Activated CD4-positive, alpha-beta T cell treated with anti-CD3 and anti-CD28 coated beads, Interleukin-2, amount 50 U/mL, for 16 hours (primary cell): Measurements from ENCODE around the gene NECTIN2.
"Not testable (repeated sequence)": the region's sequence is repeated elsewhere in the genome, so short reads cannot be mapped to it uniquely, and the experiment has no call there.

Source experiments
- DNase-seq: peaks from one replicate; pipeline ENCODE4 v3.0.0-alpha.2; 2020

NECTIN2 gene

DNA sequence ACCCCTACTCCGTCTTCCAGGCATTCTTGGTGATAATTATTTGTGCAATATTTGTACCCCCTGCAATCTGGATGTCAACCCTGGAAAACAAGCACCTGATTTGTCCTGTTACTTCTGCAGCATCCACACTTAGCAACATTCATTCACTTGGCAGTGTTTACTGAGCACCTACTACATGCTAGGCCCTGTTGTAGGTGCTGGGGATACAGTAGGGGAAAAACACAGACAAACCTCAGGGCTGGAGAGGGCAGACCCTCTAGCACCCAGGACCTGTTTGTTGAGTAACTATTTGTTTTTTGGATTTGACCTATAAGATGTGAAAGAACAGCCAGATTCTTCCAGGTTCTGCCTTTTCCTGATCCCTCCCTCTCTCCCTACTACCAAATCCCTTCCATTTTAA is 9.5 kb downstream of the NECTIN2 start:
- no peak for DNase-seq

- no peak for DNase-seq
Measured at GRCh38 chr19:44856421-44857083, 10.5 kb downstream of the NECTIN2 start.

DNA sequence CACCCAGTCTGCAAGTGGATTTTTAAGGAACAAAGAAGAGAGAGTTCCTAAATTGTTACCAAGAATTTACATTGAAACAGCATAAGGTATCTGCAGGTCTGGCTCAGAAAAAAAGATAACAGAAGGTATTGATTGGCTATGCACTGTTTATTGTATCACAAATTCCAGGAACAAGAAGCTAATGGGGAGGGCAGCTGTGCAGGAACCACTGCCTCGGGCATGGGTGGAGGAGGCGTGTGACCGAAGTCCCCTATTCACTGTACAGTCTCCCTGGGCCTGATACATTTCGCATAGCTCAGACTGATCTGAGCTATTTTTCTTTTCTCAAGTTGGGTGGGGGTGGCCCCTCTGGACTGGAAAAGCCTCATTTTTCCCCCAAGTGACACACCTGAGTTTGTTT is 11.7 kb downstream of the NECTIN2 start:
- no peak for DNase-seq

DNA sequence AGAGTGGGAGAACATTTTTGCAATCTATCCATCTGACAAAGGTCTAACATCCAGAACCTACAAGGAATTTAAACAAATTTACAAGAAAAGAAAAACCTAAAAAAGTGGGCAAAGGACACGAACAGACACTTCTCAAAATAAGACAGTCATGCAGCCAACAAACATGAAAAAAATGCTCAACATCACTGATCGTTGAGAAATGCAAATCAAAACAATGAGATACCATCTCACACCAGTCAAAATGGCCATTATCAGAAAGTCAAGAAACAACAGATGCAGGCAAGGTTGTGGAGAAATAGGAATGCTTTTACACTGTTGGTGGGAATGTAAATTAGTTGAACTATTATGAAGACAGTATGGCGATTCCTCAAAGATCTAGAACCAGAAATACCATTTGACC is 15.5 kb downstream of the NECTIN2 start:
- DNase-seq: not testable (repeated sequence)

DNA sequence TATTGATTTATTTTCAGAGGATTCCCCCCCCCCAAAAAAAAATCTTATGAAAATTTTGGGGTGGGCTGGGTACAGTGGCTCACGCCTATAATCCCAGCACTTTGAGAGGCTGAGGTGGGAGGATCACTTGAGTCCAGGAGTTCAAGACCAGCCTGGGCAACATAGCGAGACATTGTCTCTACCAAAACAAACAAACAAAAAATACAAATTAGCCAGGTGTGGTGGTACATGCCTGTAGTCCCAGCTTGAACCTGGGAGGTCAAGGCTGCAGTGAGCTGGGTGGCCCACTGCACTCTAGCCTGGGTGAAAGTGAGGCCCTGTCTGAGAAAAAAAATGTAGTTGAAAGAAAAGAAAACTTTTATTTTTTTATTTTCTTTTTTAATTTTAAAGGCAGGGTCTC is 17.9 kb downstream of the NECTIN2 start:
- no peak for DNase-seq

- DNase-seq: no peak
Measured at GRCh38 chr19:44865196-44865767, 19.2 kb downstream of the NECTIN2 start.

GRCh38 chr19:44866664-44867063 is 20.6 kb downstream of the NECTIN2 start:
- no peak for DNase-seq

DNA sequence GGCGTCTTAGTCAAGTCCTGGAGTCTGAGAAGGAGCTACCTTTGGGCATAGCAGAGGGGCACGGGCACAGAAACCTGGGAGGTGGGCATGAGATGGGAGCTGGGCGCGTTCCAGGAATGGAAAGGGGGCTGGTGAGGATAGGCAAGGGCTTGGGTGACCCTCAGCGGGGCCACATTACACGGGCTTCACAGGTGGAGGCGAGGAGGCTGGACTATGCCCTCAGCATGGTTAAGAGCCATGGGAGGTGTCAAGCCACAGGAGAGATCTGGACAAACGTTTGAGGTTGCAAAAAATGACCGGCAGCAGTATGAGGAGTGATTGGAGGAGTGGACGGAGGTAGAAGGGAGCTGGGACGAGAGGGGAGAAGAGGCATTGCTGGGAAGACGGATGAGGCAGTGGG is 21.5 kb downstream of the NECTIN2 start:
- DNase-seq: no peak

- no peak for DNase-seq
Measured at GRCh38 chr19:44869733-44870470, 23.8 kb downstream of the NECTIN2 start.

DNA sequence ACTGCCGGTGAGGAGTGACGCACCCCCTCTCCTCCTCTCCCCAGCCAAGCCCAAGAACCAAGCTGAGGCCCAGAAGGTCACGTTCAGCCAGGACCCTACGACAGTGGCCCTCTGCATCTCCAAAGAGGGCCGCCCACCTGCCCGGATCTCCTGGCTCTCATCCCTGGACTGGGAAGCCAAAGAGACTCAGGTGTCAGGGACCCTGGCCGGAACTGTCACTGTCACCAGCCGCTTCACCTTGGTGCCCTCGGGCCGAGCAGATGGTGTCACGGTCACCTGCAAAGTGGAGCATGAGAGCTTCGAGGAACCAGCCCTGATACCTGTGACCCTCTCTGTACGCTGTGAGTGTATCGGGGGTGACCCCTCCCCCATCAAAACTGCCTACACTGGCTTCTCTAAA is 25.7 kb downstream of the NECTIN2 start:
- no peak for DNase-seq

- DNase-seq: no peak
Measured at GRCh38 chr19:44872661-44873060, 26.6 kb downstream of the NECTIN2 start.

DNA sequence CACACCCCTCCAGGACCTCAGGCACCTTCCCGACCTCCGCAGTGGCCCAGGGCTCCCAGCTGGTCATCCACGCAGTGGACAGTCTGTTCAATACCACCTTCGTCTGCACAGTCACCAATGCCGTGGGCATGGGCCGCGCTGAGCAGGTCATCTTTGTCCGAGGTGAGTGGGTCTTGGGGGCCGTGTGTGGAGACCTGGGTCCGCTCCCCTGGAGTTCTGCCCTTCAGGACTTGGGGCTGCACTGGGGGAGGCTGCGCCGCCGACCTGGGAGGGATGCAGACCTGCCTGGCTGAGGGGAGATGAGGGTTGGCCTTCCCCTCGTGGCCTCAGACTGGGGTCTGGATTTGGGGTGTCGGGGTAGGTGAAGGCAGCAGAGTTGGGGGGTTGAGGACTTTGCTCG is 28.2 kb downstream of the NECTIN2 start:
- no peak for DNase-seq

GRCh38 chr19:44875666-44876451 is 29.8 kb downstream of the NECTIN2 start:
- DNase-seq: no peak

DNA sequence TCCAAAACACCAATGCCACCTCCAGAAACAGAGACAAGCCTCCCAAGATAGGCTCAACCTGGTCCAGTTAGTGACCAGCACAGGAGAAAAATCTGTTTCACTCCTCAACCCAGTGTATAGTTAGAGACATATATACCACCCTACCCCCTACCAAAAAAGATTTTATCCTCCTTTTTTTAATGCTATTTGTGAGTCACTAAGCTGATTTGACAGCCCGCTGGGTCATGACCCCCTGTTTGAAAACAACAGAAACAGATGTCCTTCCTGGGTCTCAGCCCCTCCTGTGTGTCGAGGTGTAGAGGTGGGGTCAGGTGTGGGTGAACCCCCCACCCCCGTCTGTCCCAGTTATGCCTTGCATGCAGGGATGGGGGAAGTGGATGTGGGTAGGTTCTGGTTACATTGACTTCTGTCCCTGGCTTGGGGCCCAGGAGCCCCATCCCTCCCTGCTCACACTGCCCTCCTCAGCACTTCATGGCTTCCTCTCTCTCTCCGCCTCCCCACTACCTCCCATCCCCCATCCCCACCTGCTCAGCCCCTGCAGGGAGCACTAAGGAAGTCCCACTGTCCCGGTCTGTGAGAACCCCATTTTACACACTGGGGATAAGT is 30.9 kb downstream of the NECTIN2 start:
- DNase-seq: no peak

DNA sequence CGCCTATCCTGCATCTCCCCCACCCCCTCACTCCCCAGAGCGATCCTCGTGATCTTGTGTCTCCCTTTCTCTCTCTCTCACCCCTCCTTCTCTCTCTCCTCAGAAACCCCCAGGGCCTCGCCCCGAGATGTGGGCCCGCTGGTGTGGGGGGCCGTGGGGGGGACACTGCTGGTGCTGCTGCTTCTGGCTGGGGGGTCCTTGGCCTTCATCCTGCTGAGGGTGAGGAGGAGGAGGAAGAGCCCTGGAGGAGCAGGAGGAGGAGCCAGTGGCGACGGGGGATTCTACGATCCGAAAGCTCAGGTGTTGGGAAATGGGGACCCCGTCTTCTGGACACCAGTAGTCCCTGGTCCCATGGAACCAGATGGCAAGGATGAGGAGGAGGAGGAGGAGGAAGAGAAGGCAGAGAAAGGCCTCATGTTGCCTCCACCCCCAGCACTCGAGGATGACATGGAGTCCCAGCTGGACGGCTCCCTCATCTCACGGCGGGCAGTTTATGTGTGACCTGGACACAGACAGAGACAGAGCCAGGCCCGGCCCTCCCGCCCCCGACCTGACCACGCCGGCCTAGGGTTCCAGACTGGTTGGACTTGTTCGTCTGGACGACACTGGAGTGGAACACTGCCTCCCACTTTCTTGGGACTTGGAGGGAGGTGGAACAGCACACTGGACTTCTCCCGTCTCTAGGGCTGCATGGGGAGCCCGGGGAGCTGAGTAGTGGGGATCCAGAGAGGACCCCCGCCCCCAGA is 32.2 kb downstream of the NECTIN2 start:
- no peak for DNase-seq

- no peak for DNase-seq
Measured at GRCh38 chr19:44879309-44880065, 33.4 kb downstream of the NECTIN2 start.

DNA sequence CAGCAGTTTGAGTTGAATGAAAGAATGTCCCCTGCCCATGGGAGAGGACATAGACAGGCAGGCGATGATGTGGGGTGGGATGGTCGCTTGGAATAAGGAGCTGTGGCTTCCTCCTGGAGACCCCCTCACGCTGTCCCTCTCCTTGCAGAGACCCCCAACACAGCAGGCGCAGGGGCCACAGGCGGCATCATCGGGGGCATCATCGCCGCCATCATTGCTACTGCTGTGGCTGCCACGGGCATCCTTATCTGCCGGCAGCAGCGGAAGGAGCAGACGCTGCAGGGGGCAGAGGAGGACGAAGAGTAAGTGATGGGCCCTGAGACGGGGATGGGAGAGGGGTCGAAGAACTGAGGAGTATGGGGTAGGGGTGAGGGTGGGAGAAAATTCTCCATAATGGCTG is 36.0 kb downstream of the NECTIN2 start:
- DNase-seq: no peak

DNA sequence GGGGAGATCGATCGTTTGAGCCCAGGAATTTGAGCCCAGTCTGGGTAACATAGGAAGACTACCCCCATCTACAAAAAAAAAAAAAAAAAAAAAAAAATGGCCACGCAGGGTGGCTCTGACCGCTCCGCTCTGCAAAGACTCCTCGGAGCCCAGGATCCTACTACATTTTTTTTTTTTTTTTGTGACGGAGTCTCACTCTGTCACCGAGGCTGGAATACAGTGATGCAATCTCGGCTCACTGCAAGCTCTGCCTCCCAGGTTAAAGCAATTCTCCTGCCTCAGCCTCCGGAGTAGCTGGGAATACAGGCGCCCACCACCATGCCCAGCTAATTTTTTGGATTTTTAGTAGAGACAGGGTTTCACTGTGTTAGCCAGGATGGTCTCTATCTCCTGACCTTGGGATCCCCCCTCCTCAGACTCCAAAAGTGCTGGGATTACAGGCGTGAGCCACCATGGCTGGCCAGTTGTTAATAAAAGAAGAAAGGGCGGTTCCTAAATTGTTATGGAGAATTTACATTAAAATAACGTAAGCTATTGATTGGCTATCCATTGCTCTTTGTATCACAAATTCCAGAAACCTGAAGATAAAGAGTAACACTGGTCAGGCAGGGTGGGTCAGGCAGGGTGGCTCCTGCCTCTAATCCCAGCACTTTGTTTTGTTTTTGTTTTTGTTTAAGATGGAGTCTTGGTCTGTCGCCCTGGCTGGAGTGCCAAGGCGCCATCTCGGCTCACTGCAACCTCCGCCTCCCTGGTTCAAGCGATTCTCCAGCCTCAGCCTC is 36.7 kb downstream of the NECTIN2 start:
- not testable (repeated sequence) for DNase-seq

DNA sequence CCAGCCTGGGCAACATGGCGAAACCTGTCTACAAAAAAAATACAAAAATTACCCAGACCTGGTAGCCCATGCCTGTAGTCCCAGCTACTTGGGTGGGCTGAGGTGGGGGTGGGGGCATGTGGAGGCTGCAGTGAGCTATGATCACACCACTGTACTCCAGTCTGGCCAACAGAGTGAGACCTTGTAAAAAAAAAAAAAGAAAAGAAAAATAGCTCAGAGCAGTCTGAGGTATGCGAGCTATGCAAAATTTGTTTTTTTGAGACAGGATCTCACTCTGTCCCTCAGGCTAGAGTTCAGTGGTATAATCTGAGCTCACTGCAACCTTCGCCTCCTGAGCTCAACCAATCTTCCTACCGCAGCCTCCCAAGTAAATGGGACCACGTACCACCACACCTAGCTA is 37.8 kb downstream of the NECTIN2 start:
- DNase-seq: no peak

DNA sequence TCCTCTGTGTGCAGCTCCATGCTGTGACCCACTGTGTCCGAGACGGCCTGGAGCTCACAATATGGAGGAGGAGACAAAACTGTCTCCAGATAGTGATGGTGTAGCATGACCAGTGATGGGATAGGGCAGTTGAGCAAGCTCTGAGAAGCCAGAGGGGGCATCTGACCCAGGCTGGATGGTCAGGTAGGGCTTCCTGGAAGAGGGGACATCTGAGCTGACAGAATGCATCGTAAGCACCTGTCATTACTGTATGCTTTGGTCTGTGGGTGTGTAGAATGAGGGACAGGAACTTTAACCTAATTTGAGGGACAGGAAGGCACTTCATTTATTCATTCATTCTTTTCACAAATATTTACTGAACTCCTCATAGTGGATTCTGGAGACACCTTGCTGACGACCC is 38.5 kb downstream of the NECTIN2 start:
- no peak for DNase-seq

DNA sequence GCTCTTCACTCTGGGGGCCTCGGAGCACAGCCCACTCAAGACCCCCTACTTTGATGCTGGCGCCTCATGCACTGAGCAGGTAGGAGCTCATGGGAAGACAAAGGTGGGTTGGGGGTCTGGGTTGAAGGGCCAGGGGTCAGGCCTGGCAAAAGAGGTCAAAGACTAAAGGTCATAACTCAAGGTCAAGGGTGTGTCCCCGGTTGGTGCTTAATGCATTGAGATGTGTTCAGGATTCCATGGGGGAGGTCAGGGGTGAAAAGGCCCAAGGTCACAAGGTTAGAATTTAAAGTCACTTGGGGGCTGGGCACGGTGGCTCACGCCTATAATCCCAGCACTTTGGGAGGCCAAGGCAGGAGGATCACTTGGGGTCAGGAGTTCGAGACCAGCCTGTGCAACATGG is 40.0 kb downstream of the NECTIN2 start:
- DNase-seq: no peak
